ENCODE measurements around the gene TTLL13.
A peak's percentile ranks its signal among the peaks of the same experiment; 100 is the strongest.

The TTLL13 gene, protein sequence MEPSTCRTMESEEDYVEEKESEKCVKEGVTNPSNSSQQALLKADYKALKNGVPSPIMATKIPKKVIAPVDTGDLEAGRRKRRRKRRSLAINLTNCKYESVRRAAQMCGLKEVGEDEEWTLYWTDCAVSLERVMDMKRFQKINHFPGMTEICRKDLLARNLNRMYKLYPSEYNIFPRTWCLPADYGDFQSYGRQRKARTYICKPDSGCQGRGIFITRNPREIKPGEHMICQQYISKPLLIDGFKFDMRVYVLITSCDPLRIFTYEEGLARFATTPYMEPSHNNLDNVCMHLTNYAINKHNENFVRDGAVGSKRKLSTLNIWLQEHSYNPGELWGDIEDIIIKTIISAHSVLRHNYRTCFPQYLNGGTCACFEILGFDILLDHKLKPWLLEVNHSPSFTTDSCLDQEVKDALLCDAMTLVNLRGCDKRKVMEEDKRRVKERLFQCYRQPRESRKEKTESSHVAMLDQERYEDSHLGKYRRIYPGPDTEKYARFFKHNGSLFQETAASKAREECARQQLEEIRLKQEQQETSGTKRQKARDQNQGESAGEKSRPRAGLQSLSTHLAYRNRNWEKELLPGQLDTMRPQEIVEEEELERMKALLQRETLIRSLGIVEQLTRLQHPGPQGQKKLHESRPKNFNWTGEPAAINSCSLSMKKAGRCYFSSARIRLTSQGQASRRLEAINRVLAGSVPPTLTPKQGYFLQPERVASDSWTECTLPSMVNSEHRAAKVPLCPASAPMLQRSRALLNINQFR

GRCh38 chr15:90249203-90249863, at the start of gene TTLL13:
Gene TTLL13 (plus strand): TSS chr15:90249556. CDS start chr15:90250631, 1,075 bp downstream.
- peak; percentile 90 for DNase-seq

- no peak for DNase-seq
Measured at GRCh38 chr15:90200534-90201129, 48.7 kb upstream of the TTLL13 start.

- DNase-seq: peak; percentile 77
Measured at GRCh38 chr15:90201130-90201943, 48.0 kb upstream of the TTLL13 start, which contains the start of gene SEMA4B. Gene SEMA4B (plus strand): TSS chr15:90201330. CDS start chr15:90201579, 249 bp downstream.

DNA sequence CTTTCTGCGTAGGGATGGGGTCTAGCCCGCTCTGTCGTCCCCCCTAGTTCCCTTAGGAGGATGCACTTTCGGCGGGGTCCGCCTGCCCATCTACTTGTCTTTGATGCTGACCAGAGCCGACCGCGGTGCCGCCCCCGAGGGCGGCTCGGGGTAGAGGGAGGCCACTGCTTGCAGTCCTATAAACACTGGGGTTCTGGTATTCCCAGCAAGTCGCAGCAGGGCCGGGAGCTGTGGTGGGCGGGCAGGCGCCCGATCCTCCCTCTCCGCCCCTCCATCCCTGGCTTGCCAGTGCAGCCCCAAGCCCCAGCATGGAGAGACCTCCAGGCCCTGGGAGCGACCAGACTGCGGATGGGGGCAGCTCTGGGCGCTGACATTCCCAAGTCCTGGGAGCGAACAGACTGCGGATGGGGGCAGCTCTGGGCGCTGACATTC, 47.4 kb upstream of the TTLL13 start:
- DNase-seq: no peak

DNA sequence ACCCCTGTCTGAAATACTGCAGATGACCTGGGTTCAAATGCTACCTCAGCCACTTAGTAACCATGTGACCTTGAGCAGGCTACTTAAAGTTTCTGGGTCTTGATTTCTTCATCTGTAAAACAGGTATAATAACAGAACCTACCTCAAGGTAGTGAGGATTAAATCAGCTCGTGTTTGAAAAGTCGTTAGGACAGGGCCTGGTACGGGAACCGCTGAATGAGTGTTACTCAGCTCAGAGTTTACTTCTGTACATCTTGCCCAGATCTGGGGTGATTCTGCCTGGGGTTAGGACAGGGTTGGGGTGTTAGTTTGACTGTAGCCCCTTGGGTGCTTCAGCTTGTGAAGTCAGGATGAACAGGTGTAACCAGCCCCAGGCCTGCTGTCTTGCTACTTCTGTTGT, 46.4 kb upstream of the TTLL13 start:
- no peak for DNase-seq

DNA sequence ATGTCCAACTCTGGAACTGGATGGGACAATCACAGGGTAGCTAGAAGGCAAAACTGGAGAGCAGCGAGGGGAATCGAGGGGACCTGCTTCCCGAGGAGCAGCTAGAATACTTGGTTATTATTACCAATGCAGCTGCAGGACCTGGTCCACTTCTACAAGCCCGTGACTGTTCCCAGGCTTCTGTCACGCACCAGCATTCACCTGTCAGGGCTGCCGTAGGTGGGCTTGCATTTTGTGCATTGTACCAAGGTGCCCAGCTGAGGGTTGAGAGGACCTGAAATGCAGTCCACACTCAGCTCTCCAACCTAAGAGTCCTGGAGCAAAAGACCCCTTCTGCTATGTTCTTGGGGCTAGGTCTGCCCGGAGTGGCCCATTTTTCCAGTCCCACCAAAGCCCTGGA, 45.9 kb upstream of the TTLL13 start:
- no peak for DNase-seq

- DNase-seq: peak; percentile 74
Measured at GRCh38 chr15:90203922-90204321, 45.4 kb upstream of the TTLL13 start.

- DNase-seq: no peak
Measured at GRCh38 chr15:90205050-90205848, 44.1 kb upstream of the TTLL13 start.

- no peak for DNase-seq
Measured at GRCh38 chr15:90205886-90206285, 43.5 kb upstream of the TTLL13 start.

- DNase-seq: no peak
Measured at GRCh38 chr15:90207252-90207651, 42.1 kb upstream of the TTLL13 start.

DNA sequence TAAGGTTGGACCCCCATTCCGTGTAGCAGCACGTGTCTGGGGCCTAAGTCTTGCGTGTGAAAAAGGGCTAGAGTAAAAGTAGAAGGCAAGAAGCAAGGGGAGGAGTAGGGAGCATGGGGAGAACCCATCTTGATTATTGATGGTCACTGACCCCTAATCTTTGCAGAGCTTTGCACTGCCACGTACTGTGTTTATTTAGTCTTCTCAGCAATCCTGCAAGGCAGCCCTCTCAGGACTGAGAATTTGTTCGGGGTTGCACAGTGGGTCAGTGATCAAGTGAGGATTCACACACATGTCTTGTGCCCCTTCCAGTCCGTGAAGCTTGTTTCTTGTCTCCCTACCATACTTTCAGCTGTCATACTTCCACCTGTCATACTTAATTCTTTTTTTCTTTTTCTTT, 41.0 kb upstream of the TTLL13 start:
- DNase-seq: no peak

GRCh38 chr15:90209591-90209990, 39.8 kb upstream of the TTLL13 start:
- DNase-seq: no peak

DNA sequence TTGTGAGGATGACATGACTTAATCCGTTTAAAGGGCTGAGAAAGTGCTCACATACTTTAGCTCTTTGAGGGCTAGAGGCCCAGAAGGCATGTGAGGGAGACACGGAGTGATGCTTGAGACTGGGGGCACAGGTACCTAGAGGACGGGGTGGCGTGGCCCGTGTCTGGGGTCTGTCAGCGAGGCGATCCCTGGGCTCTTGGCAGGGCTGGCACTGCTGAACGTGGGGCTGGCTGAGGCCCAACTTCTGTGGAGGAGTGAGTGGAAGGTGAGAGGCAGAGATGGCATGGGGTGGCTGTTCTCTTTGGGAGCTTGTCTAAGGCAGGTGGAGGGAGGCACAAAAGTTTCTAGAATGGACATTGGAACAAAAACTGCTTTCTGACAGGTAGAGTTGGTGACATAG, 38.8 kb upstream of the TTLL13 start:
- no peak for DNase-seq

DNA sequence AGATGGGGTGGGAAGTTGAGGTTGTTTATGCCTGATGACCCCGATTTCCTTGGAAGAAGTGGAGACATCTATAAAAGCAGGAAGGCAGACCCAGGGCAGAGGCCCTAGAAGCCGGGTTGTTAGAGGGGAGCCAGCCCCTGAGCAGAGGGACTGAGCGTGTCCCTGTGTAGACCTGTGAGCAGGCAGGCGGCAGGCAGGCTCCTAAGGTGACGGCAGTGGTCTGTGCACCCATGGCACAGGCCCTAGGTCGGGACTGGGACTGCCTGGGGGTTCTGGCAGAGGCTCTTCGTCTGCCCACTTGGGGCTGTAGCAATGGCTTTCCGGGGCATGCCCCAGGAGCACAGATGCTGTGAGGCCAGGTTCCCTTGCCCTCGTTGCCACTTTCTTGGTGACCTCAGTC, 38.3 kb upstream of the TTLL13 start:
- no peak for DNase-seq

GRCh38 chr15:90211440-90212143, 37.8 kb upstream of the TTLL13 start:
- DNase-seq: no peak

GRCh38 chr15:90212221-90213098, 36.9 kb upstream of the TTLL13 start:
- no peak for DNase-seq

DNA sequence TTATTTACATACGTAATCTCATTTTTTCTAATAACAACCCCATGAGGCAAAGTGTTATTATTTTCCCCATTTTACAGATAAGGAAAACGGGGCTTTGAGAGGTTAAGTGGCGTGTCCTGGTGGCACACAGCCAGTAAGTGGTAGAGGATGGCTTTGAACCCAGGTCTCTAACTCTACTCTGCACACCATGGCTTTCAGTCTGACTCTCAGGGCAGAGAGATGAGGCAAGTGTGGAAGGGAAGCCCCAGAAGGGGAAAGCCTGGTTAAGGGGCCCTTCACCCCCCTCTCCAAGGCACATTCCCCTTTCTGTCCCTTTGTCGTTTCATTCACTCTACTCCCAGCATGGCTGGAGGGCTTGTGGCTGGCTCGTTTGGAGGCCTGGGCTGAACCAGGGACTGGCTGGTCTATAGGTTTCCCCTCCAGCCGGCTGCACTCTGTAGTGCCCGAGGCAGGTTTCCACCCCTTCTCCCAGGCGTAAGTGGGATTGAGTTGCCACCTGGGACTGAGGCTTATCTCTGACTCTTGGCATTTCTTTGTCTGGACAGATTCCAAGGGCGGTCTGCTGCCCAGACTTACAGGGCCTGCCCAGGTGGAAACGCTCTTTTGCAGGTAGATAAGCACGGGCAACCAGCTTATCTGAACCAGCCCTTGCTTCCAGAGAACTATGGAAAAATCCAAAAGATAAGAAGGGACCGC, 36.1 kb upstream of the TTLL13 start:
- no peak for DNase-seq

GRCh38 chr15:90213818-90214204, 35.5 kb upstream of the TTLL13 start:
- no peak for DNase-seq
